ENCODE measurements around the gene ZNF346. TPM values are rescaled to one million over a fixed set of nuclear protein-coding genes. Genes with fewer than 3 reads are reported as not detected.
A peak's percentile ranks its signal among the peaks of the same experiment; 100 is the strongest.

Gene ZNF346
- total and polyA plus RNA-seq, 2 of the 13 experiments (the other 11 are each of a cell fraction or from before 2014, with no cell fraction given), result 8.6 to 19.4 TPM

DNA sequence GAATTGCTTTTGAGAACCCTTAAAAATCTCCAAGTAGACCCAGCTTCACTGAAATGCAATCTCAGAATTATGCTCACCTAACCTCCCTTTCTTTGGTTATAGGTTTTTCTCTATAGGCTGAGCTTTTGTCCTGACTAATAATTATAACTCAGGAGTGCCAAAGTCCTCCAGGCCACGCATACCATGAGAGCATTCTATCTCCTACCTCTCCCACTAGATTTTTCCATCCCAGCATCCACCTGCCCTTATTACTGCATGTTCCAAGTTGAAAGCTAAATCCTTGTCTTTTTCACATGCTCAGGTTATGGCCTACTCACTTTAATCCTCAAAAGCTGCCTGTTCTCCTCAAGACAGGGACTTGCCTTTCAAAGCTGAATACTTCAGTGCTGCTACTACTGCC lies 22.1 kb downstream of the ZNF346 start:
- ChIA-PET CTCF (ENCODE audit: low intra/inter-chr PET ratio, low total read pairs) (no interaction called here), POLR2A (no interaction called here)
- H3K79me2 ChIP-seq (ENCODE audit: insufficient read depth, low read length), result no peaks in the 10 kb centered on the region
- no peaks in the 10 kb centered on the region for H3K9me3 ChIP-seq (ENCODE audit: low read length)
- H3K36me3 ChIP-seq (replicated peaks in 1 of 2; ENCODE audit: control insufficient read depth in 1 of 2, insufficient read depth in 2 of 2, low read length in 2 of 2), result peaks cover 14 to 60% of the 10 kb centered on the region in 2 experiments
- no peaks in the 10 kb centered on the region; a peak in 1 of 5 replicates for H3K27me3 ChIP-seq (ENCODE audit: control insufficient read depth in 1 of 2, insufficient read depth in 2 of 2, low read length in 2 of 2)
- no peak overlapping the region for H3K4me3 ChIP-seq (replicated peaks in 1 of 3; ENCODE audit: insufficient read depth in 1 of 3, low read depth in 2 of 3, low read length in 3 of 3)
- H3K4me1 ChIP-seq (ENCODE audit: insufficient read depth, low read length), result no peaks in the 10 kb centered on the region
- no peak overlapping the region for H3K27ac ChIP-seq (ENCODE audit: extremely low read length, insufficient read depth, low read length)
- ATAC-seq, result no peak
- no peak overlapping the region for H3K4me2 ChIP-seq (ENCODE audit: low read depth, low read length)
- no peak overlapping the region for H3K9ac ChIP-seq (ENCODE audit: insufficient read depth, low read depth, low read length)
- BruUV-seq (replicated peaks), result TSS peak; percentile 39
- H4K20me1 ChIP-seq (ENCODE audit: insufficient read depth, low read length), result no peaks in the 10 kb centered on the region
- TF ChIP-seq CSRNP2 (CRISPR knock-in tag; conservative IDR thresholded peaks at IDR 0.05; ENCODE audit: low read depth) (no peak), KLF16 (CRISPR knock-in tag; IDR thresholded peaks at IDR 0.05) (no peak), ZNF850 (CRISPR knock-in tag; conservative IDR thresholded peaks at IDR 0.05) (no peak), TIGD3 (CRISPR knock-in tag; IDR thresholded peaks at IDR 0.05; ENCODE audit: borderline replicate concordance) (no peak), PATZ1 (CRISPR knock-in tag; IDR thresholded peaks at IDR 0.05) (no peak), ZSCAN31 (CRISPR knock-in tag; IDR thresholded peaks at IDR 0.05; ENCODE audit: low read depth) (no peak), ZBTB46 (CRISPR knock-in tag; IDR thresholded peaks at IDR 0.05; ENCODE audit: borderline replicate concordance) (no peak), ZSCAN9 (CRISPR knock-in tag; IDR thresholded peaks at IDR 0.05; ENCODE audit: borderline replicate concordance) (no peak), SETDB1 (CRISPR knock-in tag; IDR thresholded peaks at IDR 0.05; ENCODE audit: borderline replicate concordance) (no peak)
- FAIRE-seq, result no peak
- H2AFZ ChIP-seq (ENCODE audit: low read length), result no peak overlapping the region
- intact Hi-C loops (cut with micrococcal nuclease; ENCODE audit: unreplicated experiment), result no loop called here
- no peak for DNase-seq (ENCODE audit: low spot score)
- WGBS (ENCODE audit: low lambda C conversion rate), result 100% methylated on average over 1 of the region's 1 CpG
- in situ Hi-C loops (cut with HindIII; ENCODE audit: extremely low pct_ligation_motif_present, low pct_unique_long_range_greater_than_20kb), result no loop called here
